BLaER1 treated with 17β-estradiol and CSF1 and Interleukin-3, amounts not matched to agents 10 nM and 100 nM (cell line): ENCODE results near the gene DDX41.
A peak's percentile ranks its signal among the peaks of the same experiment; 100 is the strongest.

Source experiments
- H3K27ac ChIP-seq, 11 experiments: shearing (Covaris generic); formaldehyde crosslinking; 2 replicates each; pipeline ENCODE4 v1.8.1; 2022
- H3K27me3 ChIP-seq, 11 experiments: shearing (Covaris generic); formaldehyde crosslinking; 2 replicates each; pipeline ENCODE4 v1.8.1; 2022
- H3K36me3 ChIP-seq, 11 experiments: shearing (Covaris generic); formaldehyde crosslinking; 2 replicates each; pipeline ENCODE4 v1.8.1; 2022
- H3K4me1 ChIP-seq, 10 experiments: shearing (Covaris generic); formaldehyde crosslinking; 2 replicates each; pipeline ENCODE4 v1.8.1; 2022
- H3K4me2 ChIP-seq, 11 experiments: shearing (Covaris generic); formaldehyde crosslinking; 2 replicates each; pipeline ENCODE4 v1.8.1; 2022
- H3K4me3 ChIP-seq, 10 experiments: shearing (Covaris generic); formaldehyde crosslinking; 2 replicates each; pipeline ENCODE4 v1.8.1; 2022
- H3K9ac ChIP-seq, 11 experiments: shearing (Covaris generic); formaldehyde crosslinking; 2 replicates each; pipeline ENCODE4 v1.8.1; 2022
- H3K9me3 ChIP-seq, 11 experiments: shearing (Covaris generic); formaldehyde crosslinking; replicated peaks in 1 of 11; 2 replicates each; pipeline ENCODE4 v1.8.1; 2022
- H4K20me1 ChIP-seq, 11 experiments: shearing (Covaris generic); formaldehyde crosslinking; 2 replicates each; pipeline ENCODE4 v1.8.1; 2022
- Cebpa-rat ChIP-seq, 11 experiments: shearing (Covaris generic); IDR thresholded peaks; 2 replicates each; pipeline ENCODE4 v1.8.1; 2022

Gene DDX41

GRCh38 chr5:177484902-177485549, 31.7 kb downstream of the DDX41 start:
- Histone ChIP-seq H3K4me2 (no peak overlapping the region; a peak in 1 of 22 replicates), H3K27ac (peak overlapping the region in 5 of 11 experiments; percentile 3 to 57 (median 28); a peak in 5 of 22 replicates), H3K36me3 (peaks cover 57 to 91% (median 82%) of the 10 kb centered on the region in 11 experiments), H3K4me3 (no peak overlapping the region), H3K9me3 (no peaks in the 10 kb centered on the region), H3K27me3 (no peaks in the 10 kb centered on the region), H3K9ac (peak overlapping the region in 4 of 11 experiments; percentile 1 to 45 (median 19); a peak in 5 of 22 replicates), H3K4me1 (peaks cover 21 to 66% (median 50%) of the 10 kb centered on the region in 10 experiments), H4K20me1 (peaks cover 12 to 98% (median 52%) of the 10 kb centered on the region in 11 experiments; a peak in 21 of 22 replicates)
- no peak for TF ChIP-seq Cebpa-rat (IDR thresholded peaks at IDR 0.05)

GRCh38 chr5:177483994-177484901, 32.5 kb downstream of the DDX41 start:
- no peak for TF ChIP-seq Cebpa-rat (IDR thresholded peaks at IDR 0.05)
- H3K4me3 ChIP-seq = no peak overlapping the region
- H3K9me3 ChIP-seq = no peaks in the 10 kb centered on the region
- peaks cover 57 to 83% (median 75%) of the 10 kb centered on the region in 11 experiments for H3K36me3 ChIP-seq
- no peak overlapping the region for H3K4me2 ChIP-seq
- no peaks in the 10 kb centered on the region for H3K27me3 ChIP-seq
- peaks cover 22 to 66% (median 50%) of the 10 kb centered on the region in 10 experiments for H3K4me1 ChIP-seq
- H3K27ac ChIP-seq = peak overlapping the region in 2 of 11 experiments; percentile 57; a peak in 3 of 22 replicates
- peak overlapping the region in 1 of 11 experiments; percentile 28; a peak in 3 of 22 replicates for H3K9ac ChIP-seq
- H4K20me1 ChIP-seq = peaks cover 5 to 98% (median 44%) of the 10 kb centered on the region in 11 experiments; a peak in 21 of 22 replicates

- Histone ChIP-seq H4K20me1 (peaks cover 0 to 97% (median 35%) of the 10 kb centered on the region in 11 experiments; a peak in 18 of 22 replicates), H3K27me3 (no peaks in the 10 kb centered on the region), H3K4me2 (no peak overlapping the region), H3K9me3 (no peaks in the 10 kb centered on the region), H3K9ac (no peak overlapping the region), H3K36me3 (peaks cover 48 to 71% (median 63%) of the 10 kb centered on the region in 11 experiments), H3K27ac (no peak overlapping the region; a peak in 1 of 22 replicates), H3K4me1 (peaks cover 28 to 68% (median 50%) of the 10 kb centered on the region in 10 experiments), H3K4me3 (no peak overlapping the region)
- no peak for TF ChIP-seq Cebpa-rat (IDR thresholded peaks at IDR 0.05)
These were observed 33.7 kb downstream of the DDX41 start for GRCh38 chr5:177483042-177483441.

GRCh38 chr5:177482359-177482795, 34.4 kb downstream of the DDX41 start:
- Histone ChIP-seq H4K20me1 (peaks cover 0 to 95% (median 31%) of the 10 kb centered on the region in 11 experiments; a peak in 15 of 22 replicates), H3K9ac (no peak overlapping the region), H3K9me3 (no peaks in the 10 kb centered on the region), H3K4me3 (no peak overlapping the region), H3K36me3 (peaks cover 41 to 64% (median 56%) of the 10 kb centered on the region in 11 experiments), H3K27me3 (no peaks in the 10 kb centered on the region), H3K4me1 (peaks cover 35 to 69% (median 55%) of the 10 kb centered on the region in 10 experiments), H3K27ac (peak overlapping the region in 3 of 11 experiments; percentile 12 to 30 (median 17); a peak in 4 of 22 replicates), H3K4me2 (peak overlapping the region in 2 of 11 experiments; percentile 92 to 94; a peak in 3 of 22 replicates)
- TF ChIP-seq Cebpa-rat (IDR thresholded peaks at IDR 0.05) = no peak

- Histone ChIP-seq H4K20me1 (peaks cover 0 to 72% (median 24%) of the 10 kb centered on the region in 11 experiments; a peak in 14 of 22 replicates), H3K27me3 (no peaks in the 10 kb centered on the region), H3K9ac (peak overlapping the region in 9 of 11 experiments; percentile 58 to 78 (median 72); a peak in 19 of 22 replicates), H3K36me3 (peaks cover 20 to 38% (median 32%) of the 10 kb centered on the region in 11 experiments), H3K4me1 (peaks cover 58 to 94% (median 74%) of the 10 kb centered on the region in 10 experiments), H3K9me3 (no peaks in the 10 kb centered on the region), H3K4me2 (peak overlapping the region; percentile 80 to 95 (median 89)), H3K4me3 (peak overlapping the region in 5 of 10 experiments; percentile 14 to 48 (median 16); a peak in 5 of 20 replicates), H3K27ac (peak overlapping the region in 10 of 11 experiments; percentile 45 to 91 (median 84); a peak in 20 of 22 replicates)
- TF ChIP-seq Cebpa-rat (IDR thresholded peaks at IDR 0.05) = no peak
These were observed 37.0 kb downstream of the DDX41 start for GRCh38 chr5:177479774-177480173.

- peak in 8 of 11 experiments; percentile 15 to 85 (median 48); a peak in 10 of 22 replicates for TF ChIP-seq Cebpa-rat (IDR thresholded peaks at IDR 0.05)
- Histone ChIP-seq H3K4me3 (peak overlapping the region in 5 of 10 experiments; percentile 15 to 48 (median 21); a peak in 6 of 20 replicates), H3K27ac (peak overlapping the region in 10 of 11 experiments; percentile 45 to 91 (median 84); a peak in 20 of 22 replicates), H3K4me1 (peaks cover 66 to 94% (median 82%) of the 10 kb centered on the region in 10 experiments), H3K9me3 (no peaks in the 10 kb centered on the region), H4K20me1 (peaks cover 0 to 72% (median 17%) of the 10 kb centered on the region in 11 experiments; a peak in 14 of 22 replicates), H3K36me3 (peaks cover 12 to 30% (median 24%) of the 10 kb centered on the region in 11 experiments), H3K4me2 (peak overlapping the region; percentile 80 to 95 (median 89)), H3K27me3 (no peaks in the 10 kb centered on the region), H3K9ac (peak overlapping the region in 9 of 11 experiments; percentile 58 to 78 (median 72); a peak in 20 of 22 replicates)
These were observed 37.8 kb downstream of the DDX41 start for GRCh38 chr5:177478711-177479646.

- H3K27ac ChIP-seq = peak overlapping the region in 8 of 11 experiments; percentile 79 to 91 (median 84); a peak in 16 of 22 replicates
These were observed 38.9 kb downstream of the DDX41 start for GRCh38 chr5:177477701-177478477.

More at GRCh38 chr5:177477701-177478477, 38.9 kb downstream of the DDX41 start:
- Histone ChIP-seq H3K27me3 (no peaks in the 10 kb centered on the region), H3K4me2 (peak overlapping the region; percentile 80 to 95 (median 89)), H3K4me1 (peaks cover 68 to 91% (median 84%) of the 10 kb centered on the region in 10 experiments), H3K4me3 (peak overlapping the region in 1 of 10 experiments; percentile 2; a peak in 1 of 20 replicates), H3K36me3 (peaks cover under 1 to 19% (median 13%) of the 10 kb centered on the region in 11 experiments; a peak in 20 of 22 replicates), H4K20me1 (peaks cover 0 to 61% (median 7%) of the 10 kb centered on the region in 11 experiments; a peak in 11 of 22 replicates), H3K9ac (peak overlapping the region in 8 of 11 experiments; percentile 14 to 78 (median 69); a peak in 15 of 22 replicates), H3K9me3 (no peaks in the 10 kb centered on the region)
- TF ChIP-seq Cebpa-rat (IDR thresholded peaks at IDR 0.05) = no peak
